ENCODE data around the gene CTDSPL.

The CTDSPL gene

GRCh38 chr3:37979541-37980461 is 118.1 kb downstream of the CTDSPL start:
- no peaks in the 10 kb centered on the region for H3K79me2 ChIP-seq (ENCODE audit: insufficient read depth, low read depth)

GRCh38 chr3:37980462-37981347 is 119.0 kb downstream of the CTDSPL start:
- no peak overlapping the region for H3K9ac ChIP-seq
- no peaks in the 10 kb centered on the region for H3K79me2 ChIP-seq (ENCODE audit: insufficient read depth, low read depth)
- H2AFZ ChIP-seq (ENCODE audit: low read depth) = no peak overlapping the region
- H3K4me2 ChIP-seq = no peak overlapping the region
- H3K4me3 ChIP-seq (IDR thresholded peaks at IDR 0.05; ENCODE audit: insufficient read depth, low read depth, low read length) = no peak overlapping the region
- no peak for TF ChIP-seq CTCF (conservative IDR thresholded peaks at IDR 0.05; ENCODE audit: low read depth, low read length)
- no peaks in the 10 kb centered on the region for H3K36me3 ChIP-seq (ENCODE audit: insufficient read depth)
- no peak overlapping the region for H3K27ac ChIP-seq
- no peaks in the 10 kb centered on the region for H4K20me1 ChIP-seq (ENCODE audit: insufficient read depth)
- no peaks in the 10 kb centered on the region for H3K27me3 ChIP-seq (ENCODE audit: insufficient read depth, low read depth)
- H3K4me1 ChIP-seq (ENCODE audit: low read depth, poor library complexity, severe bottlenecking) = no peaks in the 10 kb centered on the region

More at GRCh38 chr3:37979541-37980461, 118.1 kb downstream of the CTDSPL start:
- Histone ChIP-seq H3K27ac (no peak overlapping the region), H3K4me1 (ENCODE audit: low read depth, poor library complexity, severe bottlenecking) (no peaks in the 10 kb centered on the region), H3K4me3 (IDR thresholded peaks at IDR 0.05; ENCODE audit: insufficient read depth, low read depth, low read length) (no peak overlapping the region), H3K9ac (no peak overlapping the region), H4K20me1 (ENCODE audit: insufficient read depth) (no peaks in the 10 kb centered on the region), H3K36me3 (ENCODE audit: insufficient read depth) (no peaks in the 10 kb centered on the region), H3K4me2 (no peak overlapping the region), H3K27me3 (ENCODE audit: insufficient read depth, low read depth) (no peaks in the 10 kb centered on the region), H2AFZ (ENCODE audit: low read depth) (no peak overlapping the region)
- TF ChIP-seq CTCF (conservative IDR thresholded peaks at IDR 0.05; ENCODE audit: low read depth, low read length) = no peak

- no peaks in the 10 kb centered on the region for H3K36me3 ChIP-seq (ENCODE audit: insufficient read depth)
- no peak overlapping the region for H3K27ac ChIP-seq
- H4K20me1 ChIP-seq (ENCODE audit: insufficient read depth) = no peaks in the 10 kb centered on the region
- no peak for TF ChIP-seq CTCF (conservative IDR thresholded peaks at IDR 0.05; ENCODE audit: low read depth, low read length)
- H3K27me3 ChIP-seq (ENCODE audit: insufficient read depth, low read depth) = no peaks in the 10 kb centered on the region
- H2AFZ ChIP-seq (ENCODE audit: low read depth) = no peak overlapping the region
- H3K4me3 ChIP-seq (IDR thresholded peaks at IDR 0.05; ENCODE audit: insufficient read depth, low read depth, low read length) = no peak overlapping the region
- H3K4me1 ChIP-seq (ENCODE audit: low read depth, poor library complexity, severe bottlenecking) = no peaks in the 10 kb centered on the region
- H3K4me2 ChIP-seq = no peak overlapping the region
- H3K9ac ChIP-seq = no peak overlapping the region
- H3K79me2 ChIP-seq (ENCODE audit: insufficient read depth, low read depth) = no peaks in the 10 kb centered on the region
Measured at GRCh38 chr3:37981348-37981664, 119.6 kb downstream of the CTDSPL start.

- Histone ChIP-seq H3K4me3 (IDR thresholded peaks at IDR 0.05; ENCODE audit: insufficient read depth, low read depth, low read length) (no peak overlapping the region), H4K20me1 (ENCODE audit: insufficient read depth) (no peaks in the 10 kb centered on the region), H3K9ac (no peak overlapping the region), H3K36me3 (ENCODE audit: insufficient read depth) (no peaks in the 10 kb centered on the region), H2AFZ (ENCODE audit: low read depth) (no peak overlapping the region), H3K27me3 (ENCODE audit: insufficient read depth, low read depth) (no peaks in the 10 kb centered on the region), H3K27ac (no peak overlapping the region), H3K4me2 (no peak overlapping the region), H3K4me1 (ENCODE audit: low read depth, poor library complexity, severe bottlenecking) (no peaks in the 10 kb centered on the region), H3K79me2 (ENCODE audit: insufficient read depth, low read depth) (no peaks in the 10 kb centered on the region)
- TF ChIP-seq CTCF (conservative IDR thresholded peaks at IDR 0.05; ENCODE audit: low read depth, low read length) = no peak
Measured at GRCh38 chr3:37982331-37982730, 120.7 kb downstream of the CTDSPL start.

All from KMS-11 (cell line).